Left lung (tissue), 10 donors: Measurements from ENCODE around the gene DNAJC4. TPM values are rescaled to one million over a fixed set of nuclear protein-coding genes. Genes with fewer than 3 reads are reported as not detected.

ENCODE experiments used
- ATAC-seq: fragments of 200-7000 bp; cut with Tn5 transposase; one replicate; pipeline ENCODE4 v1.9.1; 2020; ENCODE audit warnings: moderate library complexity
- DNase-seq, 4 donors: peaks; one replicate each; pipeline ENCODE4 v3.0.0-alpha.2; 2013 to 2020
- H3K27ac ChIP-seq, 2 donors: fragments of 200-600 bp; sonication (generic) in 1 of 2; one replicate each; pipeline versions ENCODE4 v1.5.0 to v1.8.0; 2020 to 2021
- H3K27me3 ChIP-seq, 2 donors: fragments of 200-600 bp; sonication (generic) in 1 of 2; one replicate each; pipeline versions ENCODE4 v1.5.0 to v1.8.0; 2020 to 2021
- H3K36me3 ChIP-seq, 2 donors: fragments of 200-600 bp; sonication (generic) in 1 of 2; one replicate each; pipeline versions ENCODE4 v1.5.0 to v1.8.0; 2020 to 2021
- H3K4me1 ChIP-seq, 2 donors: fragments of 200-600 bp; one replicate each; pipeline ENCODE4 v1.8.0; 2021
- H3K4me3 ChIP-seq, 2 donors: fragments of 200-600 bp; sonication (generic) in 1 of 2; one replicate each; pipeline versions ENCODE4 v1.5.0 to v1.8.0; 2020 to 2021; ENCODE audit warnings: mild to moderate bottlenecking in 1 of 2
- H3K9me3 ChIP-seq, 2 donors: fragments of 200-600 bp; sonication (generic) in 1 of 2; one replicate each; pipeline versions ENCODE4 v1.5.0 to v1.8.0; 2020 to 2021
- CTCF ChIP-seq, 2 donors: fragments of 200-600 bp; sonication (generic) in 1 of 2; IDR thresholded peaks; one replicate each; pipeline versions ENCODE4 v1.5.0 to v1.8.0; 2021; ENCODE audit warnings: antibody characterized with exemption in 2 of 2
- intact Hi-C, 2 donors: fragments of 100-400 bp; cut with DNase I; formaldehyde crosslinking; loops; one replicate each; pipeline versions ENCODE4 v1.11.2 to v1.14.2; 2022
- polyA plus RNA-seq, 6 donors: library from polyadenylated mRNA; unstranded; fragments of 120-200 nt; gene quantifications; one replicate each; pipeline ENCODE4 v1.2.1, GENCODE V29; 2013; ENCODE audit not compliant: insufficient read length in 6 of 6
- total RNA-seq, 2 donors: library from RNA; stranded (reverse); fragmentation: NEBNext Ultra II Directional; extraction: Animal tissue kit (Norgen Biotek cat#: 25700); gene quantifications; one replicate each; pipeline ENCODE4 v1.2.1, GENCODE V29; 2021
- donor health status: DM: no; HTN: yes; CAD: no.
- donor health status: DM: no; HTN: no; CAD: no.

The DNAJC4 gene
- total and polyA plus RNA-seq, 8 donors, result 26.0 to 83.9 (median 68.7) TPM

GRCh38 chr11:64208796-64209562, 21.4 kb upstream of the DNAJC4 start:
- intact Hi-C loops, result no loop called here
- no peak for ATAC-seq
- peak overlapping the region; percentile 81 to 94 for H3K27ac ChIP-seq

GRCh38 chr11:64209563-64209843, 20.8 kb upstream of the DNAJC4 start:
- peaks cover 0 to 82% of the 10 kb centered on the region in 2 donors for H3K36me3 ChIP-seq
- intact Hi-C loops, result no loop called here
- H3K27ac ChIP-seq, result peak overlapping the region in 1 of 2 donors; percentile 94
- peak overlapping the region in 1 of 2 donors; percentile 65 for H3K4me3 ChIP-seq
- H3K4me1 ChIP-seq, result peaks cover 2 to 61% of the 10 kb centered on the region in 2 donors
- ATAC-seq, result no peak
- no peak for TF ChIP-seq CTCF (IDR thresholded peaks at IDR 0.05)
- H3K9me3 ChIP-seq, result no peaks in the 10 kb centered on the region
- H3K27me3 ChIP-seq, result no peaks in the 10 kb centered on the region
- peak in 1 of 4 donors; percentile 81 for DNase-seq

More at GRCh38 chr11:64208796-64209562, 21.4 kb upstream of the DNAJC4 start:
- DNase-seq, result peak in 1 of 4 donors; percentile 78
- peaks cover 2 to 66% of the 10 kb centered on the region in 2 donors for H3K4me1 ChIP-seq
- H3K4me3 ChIP-seq, result peak overlapping the region in 1 of 2 donors; percentile 65
- no peak for TF ChIP-seq CTCF (IDR thresholded peaks at IDR 0.05)
- H3K27me3 ChIP-seq, result no peaks in the 10 kb centered on the region
- no peaks in the 10 kb centered on the region for H3K9me3 ChIP-seq
- H3K36me3 ChIP-seq, result peaks cover 3 to 82% of the 10 kb centered on the region in 2 donors

- Histone ChIP-seq H3K27ac (no peak overlapping the region), H3K9me3 (no peaks in the 10 kb centered on the region), H3K27me3 (no peaks in the 10 kb centered on the region), H3K4me3 (no peak overlapping the region), H3K36me3 (peaks cover 0 to 83% of the 10 kb centered on the region in 2 donors), H3K4me1 (peaks cover 2 to 51% of the 10 kb centered on the region in 2 donors)
- intact Hi-C loops, result no loop called here
- no peak for ATAC-seq
- no peak for TF ChIP-seq CTCF (IDR thresholded peaks at IDR 0.05)
- peak in 1 of 4 donors; percentile 68 for DNase-seq
These were observed 19.9 kb upstream of the DNAJC4 start for GRCh38 chr11:64210301-64211020.

- ATAC-seq (no peak), DNase-seq (peak in 1 of 4 donors; percentile 75)
- peaks cover 2 to 43% of the 10 kb centered on the region in 2 donors for H3K4me1 ChIP-seq
- no peaks in the 10 kb centered on the region for H3K27me3 ChIP-seq
- no peak for TF ChIP-seq CTCF (IDR thresholded peaks at IDR 0.05)
- intact Hi-C loops, result no loop called here
- peaks cover 0 to 85% of the 10 kb centered on the region in 2 donors for H3K36me3 ChIP-seq
- peak overlapping the region in 1 of 2 donors; percentile 13 for H3K27ac ChIP-seq
- no peak overlapping the region for H3K4me3 ChIP-seq
- no peaks in the 10 kb centered on the region for H3K9me3 ChIP-seq
These were observed 19.0 kb upstream of the DNAJC4 start for GRCh38 chr11:64211181-64211872.

GRCh38 chr11:64216879-64217278, 13.5 kb upstream of the DNAJC4 start:
- no peaks in the 10 kb centered on the region for H3K27me3 ChIP-seq
- intact Hi-C loops, result no loop called here
- H3K27ac ChIP-seq, result no peak overlapping the region
- H3K4me1 ChIP-seq, result peaks cover 0 to 3% of the 10 kb centered on the region in 2 donors
- no peak for TF ChIP-seq CTCF (IDR thresholded peaks at IDR 0.05)
- peaks cover 0 to 97% of the 10 kb centered on the region in 2 donors for H3K36me3 ChIP-seq
- no peak for DNase-seq
- no peak for ATAC-seq
- no peaks in the 10 kb centered on the region for H3K9me3 ChIP-seq
- no peak overlapping the region for H3K4me3 ChIP-seq
